Endothelial cell of umbilical vein (primary cell): ENCODE results near the gene ADAMTSL5. TPM values are rescaled to one million over a fixed set of nuclear protein-coding genes. Genes with fewer than 3 reads are reported as not detected.

Experiments
- BruUV-seq: library from RNA; stranded (reverse); fragments of 400-500 nt; replicated peaks from 2 replicates; lab custom pipeline; 2021; lab: Mats Ljungman, UMichigan
- CTCF ChIA-PET: fragments of 300-600, 350-600 bp; sonication (Branson Sonifier 250); formaldehyde crosslinking; loops from one replicate; lab custom pipeline; 2021; ENCODE audit warnings: antibody characterized with exemption, inconsistent platforms; lab: Charles Lee
- POLR2A ChIA-PET: fragments of 300-600, 350-600 bp; sonication (Branson Sonifier 250); formaldehyde crosslinking; loops from one replicate; lab custom pipeline; 2021; ENCODE audit warnings: antibody characterized with exemption, inconsistent platforms; lab: Charles Lee
- DNase-seq: peaks from one replicate; pipeline ENCODE4 v3.0.0-alpha.2; 2011; ENCODE audit warnings: low read depth, low spot score
- FAIRE-seq: peaks from 2 replicates; lab custom pipeline; 2011; peaks lifted over from hg19 to GRCh38; lab: Jason Lieb, UNC
- H2AFZ ChIP-seq: 2 replicates; pipeline ENCODE4 v1.6.0; 2012; ENCODE audit warnings: low read depth, low read length, control low read depth, inconsistent platforms
- H3K27ac ChIP-seq: 2 replicates; pipeline ENCODE4 v1.5.1; 2011; ENCODE audit warnings: low read depth, mild to moderate bottlenecking, control low read depth, low read length, moderate library complexity; ENCODE audit not compliant: insufficient read depth
- H3K27me3 ChIP-seq, 2 experiments: 2 replicates each; pipeline versions ENCODE4 v1.6.0 to v1.6.1; 2011; ENCODE audit warnings: low read length in 2 of 2, mixed read lengths in 1 of 2; ENCODE audit not compliant: control insufficient read depth in 2 of 2, insufficient read depth in 2 of 2
- H3K36me3 ChIP-seq, 2 experiments: 2 replicates in 1 of 2; 3 replicates in 1 of 2; pipeline ENCODE4 v1.5.1; 2011; ENCODE audit warnings: low read length in 2 of 2, mild to moderate bottlenecking in 1 of 2, moderate library complexity in 1 of 2; ENCODE audit not compliant: control insufficient read depth in 2 of 2, insufficient read depth in 2 of 2; ENCODE audit errors: extremely low read depth in 1 of 2
- H3K4me1 ChIP-seq: 3 replicates; pipeline ENCODE4 v1.5.1; 2011; ENCODE audit warnings: mild to moderate bottlenecking, low read length; ENCODE audit not compliant: control insufficient read depth, insufficient read depth; ENCODE audit errors: extremely low read depth
- H3K4me2 ChIP-seq: 2 replicates; pipeline ENCODE4 v1.6.1; 2011; ENCODE audit warnings: low read length, control low read depth, mixed read lengths; ENCODE audit not compliant: insufficient read depth
- H3K4me3 ChIP-seq, 3 experiments: fragments of 200-600 bp in 1 of 3; sonication (generic), shearing (Covaris generic) in 1 of 3; replicated peaks in 1 of 3; 2 replicates each; pipeline ENCODE4 v1.5.1; 2011 to 2016; ENCODE audit warnings: control low read depth in 3 of 3, low read length in 3 of 3, mild to moderate bottlenecking in 2 of 3, inconsistent platforms in 1 of 3, low read depth in 1 of 3, moderate library complexity in 1 of 3; ENCODE audit not compliant: insufficient read depth in 1 of 3
- H3K79me2 ChIP-seq: 2 replicates; pipeline ENCODE4 v1.6.0; 2012; ENCODE audit warnings: low read length, inconsistent platforms; ENCODE audit not compliant: control insufficient read depth, insufficient read depth
- H3K9ac ChIP-seq: replicated peaks from 2 replicates; pipeline ENCODE3; 2011; ENCODE audit warnings: low read length, control low read depth; ENCODE audit not compliant: insufficient read depth; ENCODE audit errors: extremely low read depth
- H3K9me1 ChIP-seq: replicated peaks from 3 replicates; pipeline ENCODE4 v1.6.0; 2011; ENCODE audit warnings: mild to moderate bottlenecking, low read length; ENCODE audit not compliant: control insufficient read depth, insufficient read depth; ENCODE audit errors: extremely low read depth
- H3K9me3 ChIP-seq: replicated peaks from 2 replicates; pipeline ENCODE4 v1.5.1; 2012; ENCODE audit warnings: low read length, inconsistent platforms; ENCODE audit not compliant: control insufficient read depth, insufficient read depth
- H4K20me1 ChIP-seq: replicated peaks from 2 replicates; pipeline ENCODE3; 2011; ENCODE audit warnings: mild to moderate bottlenecking, low read length; ENCODE audit not compliant: control insufficient read depth, insufficient read depth; ENCODE audit errors: extremely low read depth
- EZH2 ChIP-seq: IDR thresholded peaks from 2 replicates; pipeline ENCODE4 v1.6.1; 2012; ENCODE audit warnings: borderline replicate concordance, low read depth, mild to moderate bottlenecking, moderate library complexity, low read length, inconsistent platforms; ENCODE audit not compliant: severe bottlenecking
- FOS ChIP-seq: IDR thresholded peaks from 2 replicates; pipeline ENCODE4 v1.6.1; 2011; ENCODE audit warnings: mild to moderate bottlenecking, low read length, moderate library complexity, borderline replicate concordance; ENCODE audit not compliant: insufficient read depth
- GATA2 ChIP-seq: IDR thresholded peaks from 2 replicates; pipeline ENCODE4 v1.7.0; 2011; ENCODE audit warnings: low read depth, mild to moderate bottlenecking, moderate library complexity, mixed read lengths, low read length; ENCODE audit not compliant: insufficient read length, insufficient read depth
- JUN ChIP-seq: IDR thresholded peaks from 2 replicates; pipeline ENCODE4 v1.6.1; 2011; ENCODE audit warnings: borderline replicate concordance, low read depth; ENCODE audit not compliant: insufficient read length, insufficient read depth
- MYC ChIP-seq: IDR thresholded peaks from one replicate; pipeline ENCODE4 v1.6.1; 2011; ENCODE audit warnings: mild to moderate bottlenecking, low read depth, low read length
- POLR2A ChIP-seq: IDR thresholded peaks from 2 replicates; pipeline ENCODE4 v1.6.1; 2012; ENCODE audit warnings: low read depth, mild to moderate bottlenecking, control low read depth, low read length
- POLR2AphosphoS5 ChIP-seq: IDR thresholded peaks from 2 replicates; pipeline ENCODE4 v1.6.1; 2012; ENCODE audit warnings: low read depth, mild to moderate bottlenecking, control low read depth, low read length, moderate library complexity; ENCODE audit not compliant: insufficient read depth
- dilution Hi-C: fragments of 300-500 bp; cut with MboI; formaldehyde crosslinking; loops from one replicate; pipeline ENCODE4 v1.15.0; 2019; ENCODE audit warnings: low sequenced_read_pairs; ENCODE audit not compliant: extremely low pct_ligation_motif_present
- intact Hi-C: fragments of 100-400 bp; cut with micrococcal nuclease; formaldehyde crosslinking; loops from one replicate; pipeline ENCODE4 v1.10.0; 2022
- polyA plus RNA-seq, 4 experiments: library from polyadenylated mRNA; depleted of rRNA in 3 of 4; stranded (reverse) in 3 of 4; unstranded in 1 of 4; fragments of >200 nt; gene quantifications; 2 replicates each; pipeline versions ENCODE4 v1.2.1 to v1.2.3, GENCODE V29; 2011 to 2012; ENCODE audit warnings: missing spikeins in 1 of 4
- total RNA-seq: library from RNA; stranded (reverse); gene quantifications from 2 replicates; pipeline ENCODE4 v1.2.3, GENCODE V29; 2021
- TF ChIP-seq, protein P1 (sequence below), 2 donors: IDR thresholded peaks; 1 replicate in 1 of 2; 2 replicates in 1 of 2; pipeline ENCODE4 v1.5.1; 2011; ENCODE audit warnings: low read length in 2 of 2, mild to moderate bottlenecking in 2 of 2, moderate library complexity in 2 of 2, control low read depth in 1 of 2, inconsistent platforms in 1 of 2, low read depth in 1 of 2; ENCODE audit not compliant: insufficient read depth in 1 of 2; ENCODE audit errors: extremely low read depth in 1 of 2
- TF ChIP-seq, protein P2 (sequence below): IDR thresholded peaks from 2 replicates; pipeline ENCODE4 v1.6.1; 2011; ENCODE audit not compliant: insufficient read depth, insufficient read length

ADAMTSL5 gene
- total and polyA plus RNA-seq, 2 donors (not counting 3 experiments of a cell fraction or from before 2014, with no cell fraction given): 0.07 TPM; not detected in 1

DNA sequence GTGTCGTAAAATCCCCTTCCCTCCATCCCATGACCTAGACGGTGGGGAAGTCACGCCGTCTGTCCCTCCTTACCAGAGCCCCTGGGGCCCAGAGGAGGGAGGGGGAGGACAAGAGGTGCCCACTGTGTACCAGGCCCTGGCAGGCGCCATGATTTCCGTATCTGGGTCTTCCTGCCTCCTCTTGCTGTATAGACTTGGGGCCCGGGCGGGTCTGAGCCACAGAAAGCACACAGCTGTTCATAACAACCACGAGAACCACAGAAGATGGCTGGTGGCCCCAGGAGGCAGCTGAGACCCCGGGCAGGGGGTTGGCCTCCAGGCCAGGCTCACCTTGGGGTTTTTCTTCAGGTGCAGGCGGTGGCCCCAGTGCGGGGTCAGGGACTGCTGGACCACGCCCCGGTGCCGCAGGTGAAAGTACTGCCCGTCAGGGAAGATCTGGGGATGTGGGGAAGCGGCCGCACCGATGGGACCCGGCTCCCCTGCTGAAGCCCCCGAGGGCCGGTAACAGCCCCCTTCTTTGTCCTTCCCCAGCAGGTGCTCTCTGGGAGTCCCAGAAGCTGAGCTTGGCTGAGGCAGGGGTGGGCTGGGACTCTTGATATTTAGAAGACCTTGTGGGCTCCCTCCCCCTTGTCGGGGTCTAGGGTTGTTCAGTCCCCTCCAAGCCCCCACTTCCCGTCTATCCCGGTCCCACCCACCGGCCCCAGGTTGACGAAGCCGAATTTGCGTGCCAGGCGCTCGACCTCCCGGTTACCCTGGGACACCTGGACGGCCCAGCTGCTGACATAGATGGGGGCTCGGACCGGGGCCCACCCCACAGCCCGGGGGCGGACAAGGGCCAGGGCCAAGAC lies 23.1 kb downstream of the ADAMTSL5 start:
- Histone ChIP-seq H3K4me3 (peak overlapping the region; percentile 9 to 51 (median 11)), H3K27me3 (peaks cover 0 to 6% of the 10 kb centered on the region in 2 experiments), H3K36me3 (no peaks in the 10 kb centered on the region), H3K9me1 (no peaks in the 10 kb centered on the region), H3K9me3 (no peaks in the 10 kb centered on the region), H3K79me2 (no peaks in the 10 kb centered on the region), H3K4me1 (peaks cover 10% of the 10 kb centered on the region), H3K27ac (no peak overlapping the region), H3K9ac (no peak overlapping the region), H2AFZ (peak overlapping the region; percentile 66), H4K20me1 (no peaks in the 10 kb centered on the region), H3K4me2 (peak overlapping the region; percentile 37)
- DNase-seq: no peak
- TF ChIP-seq POLR2A: peak; percentile 20
- no peak for TF ChIP-seq JUN
- no TSS peak for BruUV-seq
- ChIA-PET CTCF (interaction anchor here (2.0 kb wide), 1 partner anchor 13 kb away, joined by 8 read pairs; no protein-coding TSS in a partner anchor), POLR2A (no interaction called here)
- no peak for FAIRE-seq
- dilution Hi-C loops: no loop called here
- intact Hi-C loops: loop anchor here (1.0 to 2.0 kb wide), 2 partner anchors 10 to 19 kb away; partner anchors contain the start of gene C19orf25

DNA sequence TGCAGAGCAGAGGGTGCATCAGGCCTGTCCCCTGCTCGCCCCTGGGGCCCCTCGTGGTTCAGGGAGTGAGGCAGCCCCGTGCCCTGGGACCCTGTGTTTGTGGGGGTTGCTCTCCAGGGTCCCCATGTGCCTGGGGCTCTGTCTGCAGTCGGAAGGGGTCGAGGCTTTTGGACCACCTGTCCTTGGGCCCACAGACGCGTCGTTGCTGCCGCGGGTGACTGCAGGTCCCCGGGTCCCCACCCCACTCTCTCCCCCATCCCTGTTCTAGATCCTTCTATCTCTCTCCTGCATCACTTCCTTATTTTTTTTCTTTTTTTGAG lies 24.6 kb downstream of the ADAMTSL5 start:
- no peaks in the 10 kb centered on the region for H3K9me3 ChIP-seq
- TF ChIP-seq FOS (no peak), POLR2A (no peak), MYC (no peak), GATA2 (no peak), JUN (no peak), POLR2AphosphoS5 (no peak), EZH2 (no peak)
- TF ChIP-seq, protein P1, sequence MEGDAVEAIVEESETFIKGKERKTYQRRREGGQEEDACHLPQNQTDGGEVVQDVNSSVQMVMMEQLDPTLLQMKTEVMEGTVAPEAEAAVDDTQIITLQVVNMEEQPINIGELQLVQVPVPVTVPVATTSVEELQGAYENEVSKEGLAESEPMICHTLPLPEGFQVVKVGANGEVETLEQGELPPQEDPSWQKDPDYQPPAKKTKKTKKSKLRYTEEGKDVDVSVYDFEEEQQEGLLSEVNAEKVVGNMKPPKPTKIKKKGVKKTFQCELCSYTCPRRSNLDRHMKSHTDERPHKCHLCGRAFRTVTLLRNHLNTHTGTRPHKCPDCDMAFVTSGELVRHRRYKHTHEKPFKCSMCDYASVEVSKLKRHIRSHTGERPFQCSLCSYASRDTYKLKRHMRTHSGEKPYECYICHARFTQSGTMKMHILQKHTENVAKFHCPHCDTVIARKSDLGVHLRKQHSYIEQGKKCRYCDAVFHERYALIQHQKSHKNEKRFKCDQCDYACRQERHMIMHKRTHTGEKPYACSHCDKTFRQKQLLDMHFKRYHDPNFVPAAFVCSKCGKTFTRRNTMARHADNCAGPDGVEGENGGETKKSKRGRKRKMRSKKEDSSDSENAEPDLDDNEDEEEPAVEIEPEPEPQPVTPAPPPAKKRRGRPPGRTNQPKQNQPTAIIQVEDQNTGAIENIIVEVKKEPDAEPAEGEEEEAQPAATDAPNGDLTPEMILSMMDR (IDR thresholded peaks at IDR 0.05; ENCODE audit: extremely low read depth in 1 of 2, insufficient read depth in 1 of 2, low read depth in 1 of 2, low read length in 2 of 2): no peak
- TF ChIP-seq, protein P2, sequence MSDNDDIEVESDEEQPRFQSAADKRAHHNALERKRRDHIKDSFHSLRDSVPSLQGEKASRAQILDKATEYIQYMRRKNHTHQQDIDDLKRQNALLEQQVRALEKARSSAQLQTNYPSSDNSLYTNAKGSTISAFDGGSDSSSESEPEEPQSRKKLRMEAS: no peak
- POLR2A ChIA-PET: no interaction called here
- no peaks in the 10 kb centered on the region for H3K36me3 ChIP-seq
- H3K4me2 ChIP-seq: no peak overlapping the region
- intact Hi-C loops (no loop called here), dilution Hi-C loops (no loop called here)
- FAIRE-seq (no peak), DNase-seq (no peak)
- H3K4me1 ChIP-seq: peaks cover 10% of the 10 kb centered on the region
- H3K9me1 ChIP-seq: no peaks in the 10 kb centered on the region
- H3K4me3 ChIP-seq: no peak overlapping the region
- no peaks in the 10 kb centered on the region for H4K20me1 ChIP-seq
- no peak overlapping the region for H2AFZ ChIP-seq
- BruUV-seq: no TSS peak
- H3K27ac ChIP-seq: no peak overlapping the region
- peaks cover 0 to 6% of the 10 kb centered on the region in 2 experiments for H3K27me3 ChIP-seq
- CTCF ChIA-PET: no interaction called here
- no peaks in the 10 kb centered on the region for H3K79me2 ChIP-seq
- H3K9ac ChIP-seq: no peak overlapping the region
